ENCODE measurements around the gene SLC17A9. TPM values are rescaled to one million over a fixed set of nuclear protein-coding genes. Genes with fewer than 3 reads are reported as not detected.

The SLC17A9 gene
- total and polyA plus RNA-seq, 2 experiments from 2014 or later, result 1.8 to 3.2 TPM

GRCh38 chr20:62971950-62972844 is 19.7 kb downstream of the SLC17A9 start:
- Histone ChIP-seq H3K4me1 (ENCODE audit: low read depth) (no peaks in the 10 kb centered on the region), H3K9me3 (ENCODE audit: low read depth) (no peaks in the 10 kb centered on the region), H3K27ac (no peak overlapping the region), H3K4me3 (no peak overlapping the region), H3K36me3 (no peaks in the 10 kb centered on the region), H3K27me3 (peaks cover 48% of the 10 kb centered on the region)
- TF ChIP-seq CTCF (IDR thresholded peaks at IDR 0.05; ENCODE audit: low read depth, low read length), result peak; percentile 77
- DNase-seq (ENCODE audit: low read depth in 1 of 2, low spot score in 1 of 2), result peak; percentile 86 to 91

DNA sequence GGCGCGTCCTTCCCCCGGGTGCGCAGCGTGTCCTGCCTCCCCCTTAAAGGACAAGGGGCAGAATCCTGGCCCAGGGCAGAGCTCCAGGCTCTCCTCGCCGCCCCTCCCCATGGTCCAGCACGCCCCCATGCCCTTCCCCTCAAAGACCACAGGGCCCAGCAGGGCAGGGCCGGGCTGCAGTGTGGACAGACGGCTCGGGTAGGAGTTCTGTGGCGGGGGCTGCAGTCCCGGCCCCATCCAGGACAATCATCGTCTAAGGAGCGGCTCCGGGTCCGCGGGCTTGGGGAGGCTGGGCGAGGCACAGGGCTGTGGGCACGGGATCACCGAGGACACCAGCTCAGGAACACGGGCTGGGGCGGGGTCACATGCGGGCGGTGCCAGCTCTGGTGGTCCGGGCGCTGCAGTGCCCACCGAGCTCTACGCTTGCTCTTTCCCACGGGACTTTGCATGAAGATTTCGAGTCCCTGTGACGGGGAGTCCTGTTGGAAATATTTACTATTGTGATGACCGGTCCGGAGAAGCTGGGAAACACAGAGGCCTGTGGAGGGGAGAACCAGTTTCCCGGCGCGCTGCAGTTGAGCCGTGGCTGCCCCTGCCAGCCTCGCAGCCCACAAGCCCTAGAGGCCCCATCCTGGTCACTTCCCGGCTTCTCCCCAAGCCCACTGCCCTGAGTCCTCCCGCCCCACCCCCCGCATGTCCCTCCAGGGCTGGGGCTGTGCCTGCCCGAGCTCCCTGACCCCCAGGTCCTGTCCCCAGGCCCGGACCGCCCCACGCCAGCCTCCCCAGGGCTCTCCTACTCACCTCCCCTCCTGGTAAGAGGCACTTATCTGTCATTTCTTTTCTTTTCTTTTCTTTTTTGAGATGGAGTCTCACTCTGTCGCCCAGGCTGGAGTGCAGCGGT is 20.6 kb downstream of the SLC17A9 start:
- H3K36me3 ChIP-seq, result no peaks in the 10 kb centered on the region
- no peak overlapping the region for H3K4me3 ChIP-seq
- H3K4me1 ChIP-seq (ENCODE audit: low read depth), result no peaks in the 10 kb centered on the region
- no peaks in the 10 kb centered on the region for H3K9me3 ChIP-seq (ENCODE audit: low read depth)
- DNase-seq (ENCODE audit: low read depth in 1 of 2, low spot score in 1 of 2), result no peak
- H3K27me3 ChIP-seq, result peaks cover 52% of the 10 kb centered on the region
- TF ChIP-seq CTCF (IDR thresholded peaks at IDR 0.05; ENCODE audit: low read depth, low read length), result no peak
- no peak overlapping the region for H3K27ac ChIP-seq

DNA sequence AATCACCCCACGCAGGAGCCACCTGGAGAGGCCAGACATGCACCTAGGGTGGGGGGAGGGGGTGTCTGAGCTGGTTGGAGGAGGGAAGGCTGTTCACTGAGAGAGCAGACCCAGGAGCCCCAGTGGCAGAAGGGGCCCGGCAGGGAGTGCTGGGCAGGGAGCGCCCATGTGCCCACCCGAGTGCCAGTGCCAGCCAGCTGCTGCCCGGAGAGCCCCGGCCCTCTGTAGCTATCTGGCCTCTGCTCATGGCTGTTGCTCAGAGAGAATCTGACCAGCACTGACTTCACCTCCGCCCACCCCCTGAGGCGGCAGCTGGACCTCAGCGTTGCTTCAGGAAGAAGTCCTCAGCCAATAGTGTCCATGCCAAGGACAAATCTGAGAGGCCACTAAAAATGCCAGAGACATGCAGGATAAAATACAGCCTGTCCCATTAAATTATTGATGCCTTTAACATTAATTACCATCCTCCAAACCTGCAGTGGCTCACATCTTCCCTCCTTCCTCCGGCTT is 22.8 kb downstream of the SLC17A9 start:
- Histone ChIP-seq H3K4me1 (ENCODE audit: low read depth) (no peaks in the 10 kb centered on the region), H3K27ac (no peak overlapping the region), H3K4me3 (no peak overlapping the region), H3K9me3 (ENCODE audit: low read depth) (no peaks in the 10 kb centered on the region), H3K27me3 (peaks cover 58% of the 10 kb centered on the region), H3K36me3 (no peaks in the 10 kb centered on the region)
- no peak for DNase-seq (ENCODE audit: low read depth in 1 of 2, low spot score in 1 of 2)
- no peak for TF ChIP-seq CTCF (IDR thresholded peaks at IDR 0.05; ENCODE audit: low read depth, low read length)

- H3K4me1 ChIP-seq (ENCODE audit: low read depth), result no peaks in the 10 kb centered on the region
- no peak for TF ChIP-seq CTCF (IDR thresholded peaks at IDR 0.05; ENCODE audit: low read depth, low read length)
- H3K4me3 ChIP-seq, result no peak overlapping the region
- H3K36me3 ChIP-seq, result no peaks in the 10 kb centered on the region
- peaks cover 62% of the 10 kb centered on the region for H3K27me3 ChIP-seq
- no peaks in the 10 kb centered on the region for H3K9me3 ChIP-seq (ENCODE audit: low read depth)
- no peak overlapping the region for H3K27ac ChIP-seq
- DNase-seq (ENCODE audit: low read depth in 1 of 2, low spot score in 1 of 2), result no peak
These were observed 23.5 kb downstream of the SLC17A9 start for GRCh38 chr20:62975812-62976508.

DNA sequence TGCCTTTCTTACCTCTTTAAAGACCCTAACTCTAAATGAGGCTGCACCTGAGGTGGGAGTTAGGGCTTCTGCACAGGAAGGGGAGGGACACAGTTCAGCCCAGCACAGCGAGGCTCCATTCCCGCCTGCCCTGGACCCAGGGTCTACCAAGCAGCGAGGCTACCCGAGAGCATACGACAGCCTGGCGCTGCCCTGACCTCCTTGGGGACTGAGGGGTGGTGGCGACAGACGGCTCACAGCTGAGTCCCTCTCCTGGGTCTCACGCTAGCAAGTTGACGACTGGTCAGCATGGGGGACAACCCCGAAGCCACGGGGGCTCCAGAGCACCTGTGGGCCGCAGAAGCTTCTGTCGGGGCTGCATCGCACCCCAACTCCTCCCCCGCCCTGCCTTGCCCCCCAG is 24.4 kb downstream of the SLC17A9 start:
- Histone ChIP-seq H3K36me3 (no peaks in the 10 kb centered on the region), H3K27me3 (peaks cover 62% of the 10 kb centered on the region), H3K4me1 (ENCODE audit: low read depth) (no peaks in the 10 kb centered on the region), H3K9me3 (ENCODE audit: low read depth) (no peaks in the 10 kb centered on the region), H3K4me3 (no peak overlapping the region), H3K27ac (no peak overlapping the region)
- no peak for DNase-seq (ENCODE audit: low read depth in 1 of 2, low spot score in 1 of 2)
- TF ChIP-seq CTCF (IDR thresholded peaks at IDR 0.05; ENCODE audit: low read depth, low read length), result no peak
